ENCODE data around the gene CSMD2. TPM values are rescaled to one million over a fixed set of nuclear protein-coding genes. Genes with fewer than 3 reads are reported as not detected.

Gene CSMD2
- total RNA-seq, 1 experiment from 2014 or later, result 2.8 TPM

DNA sequence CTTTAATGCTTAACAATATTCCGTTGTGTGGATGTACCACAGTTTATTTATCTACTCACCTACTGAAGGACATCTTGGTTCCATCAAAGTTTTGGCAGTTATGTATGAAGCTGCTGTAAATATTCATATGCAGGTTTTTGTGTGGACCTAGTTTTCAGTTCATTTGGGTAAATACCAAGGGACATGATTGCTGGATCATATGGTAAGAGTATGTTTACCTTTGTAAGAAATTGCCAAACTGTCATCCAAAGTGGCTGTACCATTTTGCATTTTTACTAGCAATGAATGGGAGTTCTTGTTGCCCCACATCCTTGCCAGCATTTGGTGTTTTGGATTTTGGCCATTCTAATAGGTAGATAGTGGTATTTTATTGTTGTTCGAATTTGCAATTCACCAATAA is 682.6 kb downstream of the CSMD2 start:
- POLR2A ChIA-PET (ENCODE audit: low non-redundant PET), result no interaction called here
- TF ChIP-seq, protein P1, sequence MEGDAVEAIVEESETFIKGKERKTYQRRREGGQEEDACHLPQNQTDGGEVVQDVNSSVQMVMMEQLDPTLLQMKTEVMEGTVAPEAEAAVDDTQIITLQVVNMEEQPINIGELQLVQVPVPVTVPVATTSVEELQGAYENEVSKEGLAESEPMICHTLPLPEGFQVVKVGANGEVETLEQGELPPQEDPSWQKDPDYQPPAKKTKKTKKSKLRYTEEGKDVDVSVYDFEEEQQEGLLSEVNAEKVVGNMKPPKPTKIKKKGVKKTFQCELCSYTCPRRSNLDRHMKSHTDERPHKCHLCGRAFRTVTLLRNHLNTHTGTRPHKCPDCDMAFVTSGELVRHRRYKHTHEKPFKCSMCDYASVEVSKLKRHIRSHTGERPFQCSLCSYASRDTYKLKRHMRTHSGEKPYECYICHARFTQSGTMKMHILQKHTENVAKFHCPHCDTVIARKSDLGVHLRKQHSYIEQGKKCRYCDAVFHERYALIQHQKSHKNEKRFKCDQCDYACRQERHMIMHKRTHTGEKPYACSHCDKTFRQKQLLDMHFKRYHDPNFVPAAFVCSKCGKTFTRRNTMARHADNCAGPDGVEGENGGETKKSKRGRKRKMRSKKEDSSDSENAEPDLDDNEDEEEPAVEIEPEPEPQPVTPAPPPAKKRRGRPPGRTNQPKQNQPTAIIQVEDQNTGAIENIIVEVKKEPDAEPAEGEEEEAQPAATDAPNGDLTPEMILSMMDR (conservative IDR thresholded peaks at IDR 0.05; ENCODE audit: low read depth, low read length), result no peak
- TF ChIP-seq EZH2 (IDR thresholded peaks at IDR 0.05; ENCODE audit: borderline replicate concordance, low read depth, low read length, poor library complexity, severe bottlenecking), result no peak
- intact Hi-C loops (cut with micrococcal nuclease; ENCODE audit: unreplicated experiment), result no loop called here
- H3K9me3 ChIP-seq (ENCODE audit: low read depth, low read length, poor library complexity, severe bottlenecking), result peaks cover 7% of the 10 kb centered on the region
- CTCF ChIA-PET, result interaction anchor here (1.4 kb wide), 1 partner anchor 130 kb away, joined by 3 read pairs; no protein-coding TSS in a partner anchor
- H3K36me3 ChIP-seq (ENCODE audit: insufficient read depth, low read length, poor library complexity, severe bottlenecking), result no peaks in the 10 kb centered on the region
- H3K27me3 ChIP-seq (replicated peaks; ENCODE audit: insufficient read depth, low read depth, low read length, poor library complexity), result no peaks in the 10 kb centered on the region
- no peak overlapping the region for H3K4me3 ChIP-seq (ENCODE audit: low read depth, low read length, poor library complexity, severe bottlenecking)
- no TSS peak for BruUV-seq (replicated peaks)
- H3K4me1 ChIP-seq (ENCODE audit: insufficient read depth, low read length, poor library complexity, severe bottlenecking), result no peaks in the 10 kb centered on the region
- no peak for DNase-seq (ENCODE audit: low spot score)
- H3K27ac ChIP-seq (ENCODE audit: low read depth, low read length, poor library complexity, severe bottlenecking), result no peak overlapping the region

DNA sequence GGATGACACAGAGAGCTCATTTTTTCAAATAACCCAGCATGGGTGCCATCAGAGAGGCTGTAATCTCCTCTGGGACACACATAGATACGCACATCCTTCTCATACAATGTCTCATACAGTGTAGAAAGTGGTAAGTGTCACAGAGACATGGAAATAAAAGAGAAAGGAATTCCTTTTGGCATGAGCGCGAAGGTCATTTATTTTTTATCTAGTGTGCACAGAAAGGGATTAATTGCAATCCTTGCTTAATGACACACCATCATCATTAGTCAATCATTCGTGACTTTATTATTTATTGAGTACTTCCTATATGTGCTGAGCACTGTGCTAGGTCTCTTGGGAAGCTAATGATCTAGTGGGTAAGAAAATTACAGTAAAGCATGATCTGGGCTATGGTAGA is 687.6 kb downstream of the CSMD2 start:
- no peaks in the 10 kb centered on the region for H3K36me3 ChIP-seq (ENCODE audit: insufficient read depth, low read length, poor library complexity, severe bottlenecking)
- no peak for TF ChIP-seq EZH2 (IDR thresholded peaks at IDR 0.05; ENCODE audit: borderline replicate concordance, low read depth, low read length, poor library complexity, severe bottlenecking)
- TF ChIP-seq, protein P1 (conservative IDR thresholded peaks at IDR 0.05; ENCODE audit: low read depth, low read length), result no peak
- BruUV-seq (replicated peaks), result no TSS peak
- H3K27ac ChIP-seq (ENCODE audit: low read depth, low read length, poor library complexity, severe bottlenecking), result no peak overlapping the region
- H3K9me3 ChIP-seq (ENCODE audit: low read depth, low read length, poor library complexity, severe bottlenecking), result no peaks in the 10 kb centered on the region
- POLR2A ChIA-PET (ENCODE audit: low non-redundant PET), result no interaction called here
- no peak overlapping the region for H3K4me3 ChIP-seq (ENCODE audit: low read depth, low read length, poor library complexity, severe bottlenecking)
- no peaks in the 10 kb centered on the region for H3K27me3 ChIP-seq (replicated peaks; ENCODE audit: insufficient read depth, low read depth, low read length, poor library complexity)
- CTCF ChIA-PET, result no interaction called here
- no peak for DNase-seq (ENCODE audit: low spot score)
- intact Hi-C loops (cut with micrococcal nuclease; ENCODE audit: unreplicated experiment), result no loop called here
- H3K4me1 ChIP-seq (ENCODE audit: insufficient read depth, low read length, poor library complexity, severe bottlenecking), result peaks cover 3% of the 10 kb centered on the region

DNA sequence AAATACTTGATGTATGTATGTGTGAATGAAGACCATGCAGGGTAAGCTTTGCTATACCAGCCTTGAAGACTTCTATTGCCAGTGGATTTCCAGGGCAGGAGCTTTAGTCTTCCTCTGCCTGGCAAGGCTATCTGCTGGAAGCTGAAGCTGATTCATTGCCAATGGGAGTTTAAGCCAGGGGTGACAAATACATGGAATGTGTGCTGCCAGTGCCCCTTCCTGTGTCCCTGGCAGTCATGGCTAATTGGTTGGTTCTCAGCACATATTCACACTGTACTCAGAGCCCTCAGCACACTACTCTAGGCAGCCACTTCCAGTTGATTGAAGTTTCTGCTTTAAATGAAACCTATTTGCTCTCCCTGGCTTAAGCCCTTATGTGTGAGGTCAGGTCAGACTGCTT is 691.1 kb downstream of the CSMD2 start:
- TF ChIP-seq EZH2 (IDR thresholded peaks at IDR 0.05; ENCODE audit: borderline replicate concordance, low read depth, low read length, poor library complexity, severe bottlenecking), result no peak
- TF ChIP-seq, protein P1 (conservative IDR thresholded peaks at IDR 0.05; ENCODE audit: low read depth, low read length), result no peak
- Histone ChIP-seq H3K27me3 (replicated peaks; ENCODE audit: insufficient read depth, low read depth, low read length, poor library complexity) (no peaks in the 10 kb centered on the region), H3K4me1 (ENCODE audit: insufficient read depth, low read length, poor library complexity, severe bottlenecking) (peaks cover 12% of the 10 kb centered on the region), H3K9me3 (ENCODE audit: low read depth, low read length, poor library complexity, severe bottlenecking) (no peaks in the 10 kb centered on the region), H3K36me3 (ENCODE audit: insufficient read depth, low read length, poor library complexity, severe bottlenecking) (no peaks in the 10 kb centered on the region), H3K27ac (ENCODE audit: low read depth, low read length, poor library complexity, severe bottlenecking) (no peak overlapping the region), H3K4me3 (ENCODE audit: low read depth, low read length, poor library complexity, severe bottlenecking) (no peak overlapping the region)
- DNase-seq (ENCODE audit: low spot score), result no peak
- ChIA-PET CTCF (no interaction called here), POLR2A (ENCODE audit: low non-redundant PET) (no interaction called here)
- no TSS peak for BruUV-seq (replicated peaks)
- intact Hi-C loops (cut with micrococcal nuclease; ENCODE audit: unreplicated experiment), result loop anchor here (2.0 to 5.0 kb wide), 3 partner anchors 107 to 347 kb away; no protein-coding TSS in a partner anchor
